Liver (tissue), 3 donors: ENCODE measurements around the gene BDKRB2.
"Not testable (repeated sequence)": the region's sequence is repeated elsewhere in the genome, so short reads cannot be mapped to it uniquely, and the experiment has no call there.

Experiments used
- GABPA ChIP-seq, 2 donors: IDR thresholded peaks in 1 of 2; conservative IDR thresholded peaks in 1 of 2; 2 replicates each; pipeline ENCODE4 v1.6.1; 2016; ENCODE audit warnings: antibody characterized with exemption in 2 of 2, mild to moderate bottlenecking in 1 of 2, moderate library complexity in 1 of 2
- HNF4A ChIP-seq, 2 donors: conservative IDR thresholded peaks; 2 replicates each; pipeline ENCODE4 v1.6.1; 2016; ENCODE audit warnings: antibody characterized with exemption in 2 of 2, mild to moderate bottlenecking in 2 of 2
- JUND ChIP-seq, 2 donors: IDR thresholded peaks; 2 replicates each; pipeline ENCODE4 v1.6.1; 2016; ENCODE audit warnings: antibody characterized with exemption in 2 of 2
- SP1 ChIP-seq: IDR thresholded peaks from 2 replicates; pipeline ENCODE4 v1.6.1; 2018; ENCODE audit warnings: antibody characterized with exemption, mild to moderate bottlenecking
- TAF1 ChIP-seq: conservative IDR thresholded peaks from 2 replicates; pipeline ENCODE4 v1.6.1; 2016; ENCODE audit warnings: antibody characterized with exemption, mild to moderate bottlenecking
- TF ChIP-seq, protein P1 (sequence below): fragments of 150-350 bp; IDR thresholded peaks from 2 replicates; pipeline ENCODE4 v1.5.1; 2017; ENCODE audit warnings: improper control_type of control experiment, low read depth, low read length; ENCODE audit not compliant: missing input control
- TF ChIP-seq, protein P2 (sequence below): IDR thresholded peaks from 2 replicates; pipeline ENCODE4 v1.6.1; 2016; ENCODE audit warnings: antibody characterized with exemption, mild to moderate bottlenecking
- TF ChIP-seq, protein P3 (sequence below): IDR thresholded peaks from 2 replicates; pipeline ENCODE4 v1.6.1; 2016; ENCODE audit warnings: antibody characterized with exemption
- TF ChIP-seq, protein P4 (sequence below): IDR thresholded peaks from 2 replicates; pipeline ENCODE4 v1.6.1; 2016; ENCODE audit warnings: antibody characterized with exemption
- TF ChIP-seq, protein P5 (sequence below): IDR thresholded peaks from 2 replicates; pipeline ENCODE4 v1.6.1; 2016; ENCODE audit warnings: antibody characterized with exemption
- donor health status: healthy.
- donor health status: healthy.

DNA sequence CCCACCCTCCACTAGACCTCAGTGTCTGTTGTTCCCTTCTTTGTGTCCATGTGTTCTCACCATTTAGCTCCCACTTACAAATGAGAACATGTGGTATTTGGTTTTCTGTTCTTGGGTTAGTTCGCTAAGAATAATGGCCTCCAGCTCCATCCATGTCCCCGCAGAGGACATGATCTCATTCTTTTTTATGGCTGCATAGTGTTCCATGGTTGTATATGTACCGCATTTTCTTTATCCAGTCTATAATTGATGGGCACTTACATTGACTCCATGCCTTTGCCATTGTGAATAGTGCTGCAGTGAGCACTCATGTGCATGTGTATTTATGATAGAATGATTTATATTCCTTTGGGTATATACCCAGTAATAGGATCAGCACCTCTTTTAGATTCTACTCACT lies 40.4 kb downstream of the BDKRB2 start:
- TF ChIP-seq GABPA (IDR thresholded peaks at IDR 0.05 in 1 of 2, conservative IDR thresholded peaks at IDR 0.05 in 1 of 2); JUND (IDR thresholded peaks at IDR 0.05); SP1; HNF4A (conservative IDR thresholded peaks at IDR 0.05); TAF1: not testable (repeated sequence)
- TF ChIP-seq, protein P1, sequence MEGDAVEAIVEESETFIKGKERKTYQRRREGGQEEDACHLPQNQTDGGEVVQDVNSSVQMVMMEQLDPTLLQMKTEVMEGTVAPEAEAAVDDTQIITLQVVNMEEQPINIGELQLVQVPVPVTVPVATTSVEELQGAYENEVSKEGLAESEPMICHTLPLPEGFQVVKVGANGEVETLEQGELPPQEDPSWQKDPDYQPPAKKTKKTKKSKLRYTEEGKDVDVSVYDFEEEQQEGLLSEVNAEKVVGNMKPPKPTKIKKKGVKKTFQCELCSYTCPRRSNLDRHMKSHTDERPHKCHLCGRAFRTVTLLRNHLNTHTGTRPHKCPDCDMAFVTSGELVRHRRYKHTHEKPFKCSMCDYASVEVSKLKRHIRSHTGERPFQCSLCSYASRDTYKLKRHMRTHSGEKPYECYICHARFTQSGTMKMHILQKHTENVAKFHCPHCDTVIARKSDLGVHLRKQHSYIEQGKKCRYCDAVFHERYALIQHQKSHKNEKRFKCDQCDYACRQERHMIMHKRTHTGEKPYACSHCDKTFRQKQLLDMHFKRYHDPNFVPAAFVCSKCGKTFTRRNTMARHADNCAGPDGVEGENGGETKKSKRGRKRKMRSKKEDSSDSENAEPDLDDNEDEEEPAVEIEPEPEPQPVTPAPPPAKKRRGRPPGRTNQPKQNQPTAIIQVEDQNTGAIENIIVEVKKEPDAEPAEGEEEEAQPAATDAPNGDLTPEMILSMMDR = not testable (repeated sequence)
- TF ChIP-seq, protein P2, sequence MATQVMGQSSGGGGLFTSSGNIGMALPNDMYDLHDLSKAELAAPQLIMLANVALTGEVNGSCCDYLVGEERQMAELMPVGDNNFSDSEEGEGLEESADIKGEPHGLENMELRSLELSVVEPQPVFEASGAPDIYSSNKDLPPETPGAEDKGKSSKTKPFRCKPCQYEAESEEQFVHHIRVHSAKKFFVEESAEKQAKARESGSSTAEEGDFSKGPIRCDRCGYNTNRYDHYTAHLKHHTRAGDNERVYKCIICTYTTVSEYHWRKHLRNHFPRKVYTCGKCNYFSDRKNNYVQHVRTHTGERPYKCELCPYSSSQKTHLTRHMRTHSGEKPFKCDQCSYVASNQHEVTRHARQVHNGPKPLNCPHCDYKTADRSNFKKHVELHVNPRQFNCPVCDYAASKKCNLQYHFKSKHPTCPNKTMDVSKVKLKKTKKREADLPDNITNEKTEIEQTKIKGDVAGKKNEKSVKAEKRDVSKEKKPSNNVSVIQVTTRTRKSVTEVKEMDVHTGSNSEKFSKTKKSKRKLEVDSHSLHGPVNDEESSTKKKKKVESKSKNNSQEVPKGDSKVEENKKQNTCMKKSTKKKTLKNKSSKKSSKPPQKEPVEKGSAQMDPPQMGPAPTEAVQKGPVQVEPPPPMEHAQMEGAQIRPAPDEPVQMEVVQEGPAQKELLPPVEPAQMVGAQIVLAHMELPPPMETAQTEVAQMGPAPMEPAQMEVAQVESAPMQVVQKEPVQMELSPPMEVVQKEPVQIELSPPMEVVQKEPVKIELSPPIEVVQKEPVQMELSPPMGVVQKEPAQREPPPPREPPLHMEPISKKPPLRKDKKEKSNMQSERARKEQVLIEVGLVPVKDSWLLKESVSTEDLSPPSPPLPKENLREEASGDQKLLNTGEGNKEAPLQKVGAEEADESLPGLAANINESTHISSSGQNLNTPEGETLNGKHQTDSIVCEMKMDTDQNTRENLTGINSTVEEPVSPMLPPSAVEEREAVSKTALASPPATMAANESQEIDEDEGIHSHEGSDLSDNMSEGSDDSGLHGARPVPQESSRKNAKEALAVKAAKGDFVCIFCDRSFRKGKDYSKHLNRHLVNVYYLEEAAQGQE = not testable (repeated sequence)
- TF ChIP-seq, protein P3, sequence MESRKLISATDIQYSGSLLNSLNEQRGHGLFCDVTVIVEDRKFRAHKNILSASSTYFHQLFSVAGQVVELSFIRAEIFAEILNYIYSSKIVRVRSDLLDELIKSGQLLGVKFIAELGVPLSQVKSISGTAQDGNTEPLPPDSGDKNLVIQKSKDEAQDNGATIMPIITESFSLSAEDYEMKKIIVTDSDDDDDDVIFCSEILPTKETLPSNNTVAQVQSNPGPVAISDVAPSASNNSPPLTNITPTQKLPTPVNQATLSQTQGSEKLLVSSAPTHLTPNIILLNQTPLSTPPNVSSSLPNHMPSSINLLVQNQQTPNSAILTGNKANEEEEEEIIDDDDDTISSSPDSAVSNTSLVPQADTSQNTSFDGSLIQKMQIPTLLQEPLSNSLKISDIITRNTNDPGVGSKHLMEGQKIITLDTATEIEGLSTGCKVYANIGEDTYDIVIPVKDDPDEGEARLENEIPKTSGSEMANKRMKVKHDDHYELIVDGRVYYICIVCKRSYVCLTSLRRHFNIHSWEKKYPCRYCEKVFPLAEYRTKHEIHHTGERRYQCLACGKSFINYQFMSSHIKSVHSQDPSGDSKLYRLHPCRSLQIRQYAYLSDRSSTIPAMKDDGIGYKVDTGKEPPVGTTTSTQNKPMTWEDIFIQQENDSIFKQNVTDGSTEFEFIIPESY = not testable (repeated sequence)
- TF ChIP-seq, protein P4, sequence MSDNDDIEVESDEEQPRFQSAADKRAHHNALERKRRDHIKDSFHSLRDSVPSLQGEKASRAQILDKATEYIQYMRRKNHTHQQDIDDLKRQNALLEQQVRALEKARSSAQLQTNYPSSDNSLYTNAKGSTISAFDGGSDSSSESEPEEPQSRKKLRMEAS = not testable (repeated sequence)
- TF ChIP-seq, protein P5, sequence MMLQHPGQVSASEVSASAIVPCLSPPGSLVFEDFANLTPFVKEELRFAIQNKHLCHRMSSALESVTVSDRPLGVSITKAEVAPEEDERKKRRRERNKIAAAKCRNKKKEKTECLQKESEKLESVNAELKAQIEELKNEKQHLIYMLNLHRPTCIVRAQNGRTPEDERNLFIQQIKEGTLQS = not testable (repeated sequence)
